Liver (tissue), 3 donors: Measurements from ENCODE around the gene TCAP.

Experiments
- GABPA ChIP-seq, 2 donors: IDR thresholded peaks in 1 of 2; conservative IDR thresholded peaks in 1 of 2; 2 replicates each; pipeline ENCODE4 v1.6.1; 2016; ENCODE audit warnings: antibody characterized with exemption in 2 of 2, mild to moderate bottlenecking in 1 of 2, moderate library complexity in 1 of 2
- SP1 ChIP-seq: IDR thresholded peaks from 2 replicates; pipeline ENCODE4 v1.6.1; 2018; ENCODE audit warnings: antibody characterized with exemption, mild to moderate bottlenecking
- YY1 ChIP-seq: IDR thresholded peaks from 2 replicates; pipeline ENCODE4 v1.6.1; 2016; ENCODE audit warnings: antibody characterized with exemption, mild to moderate bottlenecking
- TF ChIP-seq, protein P1 (sequence below): fragments of 150-350 bp; IDR thresholded peaks from 2 replicates; pipeline ENCODE4 v1.5.1; 2017; ENCODE audit warnings: improper control_type of control experiment, low read depth, low read length; ENCODE audit not compliant: missing input control
- donor health status: healthy.
- donor health status: healthy.

DNA sequence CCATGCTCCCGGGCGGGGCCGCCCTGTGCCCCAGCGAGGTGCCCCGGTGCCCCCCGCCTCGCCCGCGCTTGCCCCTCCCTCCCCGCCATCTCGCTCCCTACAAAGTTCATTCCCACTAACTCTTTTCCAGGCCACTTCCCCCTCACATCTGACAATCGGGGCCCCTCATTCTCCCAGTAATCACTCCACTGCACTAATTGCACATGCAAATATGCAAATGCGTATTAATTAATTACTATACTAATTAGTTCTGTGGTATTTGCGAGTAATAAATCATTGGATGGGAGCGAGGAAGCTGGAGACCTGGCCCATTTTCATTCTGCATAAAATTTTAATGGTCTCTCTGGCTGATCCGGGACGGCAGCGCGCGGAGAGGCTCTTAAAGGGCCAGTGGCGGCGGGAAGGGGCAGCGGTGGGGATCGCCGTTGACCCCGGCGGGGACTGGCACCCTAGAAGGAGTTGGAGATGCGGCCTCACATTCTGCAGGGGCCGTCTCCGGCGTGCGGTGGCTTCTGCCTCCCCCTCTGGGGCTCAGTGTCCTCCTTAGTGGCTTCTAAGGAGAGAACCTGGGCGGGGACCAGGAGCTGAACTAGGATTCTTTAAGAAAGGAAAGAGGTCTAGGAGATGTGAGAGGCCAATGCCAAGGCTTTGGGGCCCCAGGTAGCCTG lies 46.8 kb upstream of the TCAP start:
- TF ChIP-seq, protein P1, sequence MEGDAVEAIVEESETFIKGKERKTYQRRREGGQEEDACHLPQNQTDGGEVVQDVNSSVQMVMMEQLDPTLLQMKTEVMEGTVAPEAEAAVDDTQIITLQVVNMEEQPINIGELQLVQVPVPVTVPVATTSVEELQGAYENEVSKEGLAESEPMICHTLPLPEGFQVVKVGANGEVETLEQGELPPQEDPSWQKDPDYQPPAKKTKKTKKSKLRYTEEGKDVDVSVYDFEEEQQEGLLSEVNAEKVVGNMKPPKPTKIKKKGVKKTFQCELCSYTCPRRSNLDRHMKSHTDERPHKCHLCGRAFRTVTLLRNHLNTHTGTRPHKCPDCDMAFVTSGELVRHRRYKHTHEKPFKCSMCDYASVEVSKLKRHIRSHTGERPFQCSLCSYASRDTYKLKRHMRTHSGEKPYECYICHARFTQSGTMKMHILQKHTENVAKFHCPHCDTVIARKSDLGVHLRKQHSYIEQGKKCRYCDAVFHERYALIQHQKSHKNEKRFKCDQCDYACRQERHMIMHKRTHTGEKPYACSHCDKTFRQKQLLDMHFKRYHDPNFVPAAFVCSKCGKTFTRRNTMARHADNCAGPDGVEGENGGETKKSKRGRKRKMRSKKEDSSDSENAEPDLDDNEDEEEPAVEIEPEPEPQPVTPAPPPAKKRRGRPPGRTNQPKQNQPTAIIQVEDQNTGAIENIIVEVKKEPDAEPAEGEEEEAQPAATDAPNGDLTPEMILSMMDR: no peak
- TF ChIP-seq YY1 (no peak), SP1 (no peak), GABPA (IDR thresholded peaks at IDR 0.05 in 1 of 2, conservative IDR thresholded peaks at IDR 0.05 in 1 of 2) (no peak)
